Spleen (tissue), 11 donors: Measurements from ENCODE around the gene PRKCSH. TPM values are rescaled to one million over a fixed set of nuclear protein-coding genes. Genes with fewer than 3 reads are reported as not detected.

Experiments
- DNase-seq: peaks from one replicate; pipeline ENCODE4 v3.0.0-alpha.2; 2020
- H3K27ac ChIP-seq, 8 donors: fragments of 200-600 bp; sonication (generic) in 7 of 8; 1 replicate in 4 of 8; 2 replicates in 4 of 8; pipeline versions ENCODE4 v1.5.0 to v1.8.0; 2016 to 2021; ENCODE audit warnings: inconsistent platforms in 4 of 8, mild to moderate bottlenecking in 4 of 8, moderate library complexity in 1 of 8
- H3K27me3 ChIP-seq, 7 donors: fragments of 200-600 bp; sonication (generic) in 6 of 7; replicated peaks in 1 of 7; 1 replicate in 4 of 7; 2 replicates in 3 of 7; pipeline versions ENCODE4 v1.5.0 to v1.8.0; 2016 to 2021; ENCODE audit warnings: inconsistent platforms in 3 of 7, mild to moderate bottlenecking in 1 of 7
- H3K36me3 ChIP-seq, 6 donors: fragments of 200-600 bp; sonication (generic) in 5 of 6; 1 replicate in 4 of 6; 2 replicates in 2 of 6; pipeline versions ENCODE4 v1.5.0 to v1.8.0; 2016 to 2021; ENCODE audit warnings: inconsistent platforms in 2 of 6
- H3K4me1 ChIP-seq, 6 donors: fragments of 200-600 bp; sonication (generic) in 5 of 6; 1 replicate in 3 of 6; 2 replicates in 3 of 6; pipeline versions ENCODE4 v1.5.0 to v1.8.0; 2016 to 2021; ENCODE audit warnings: inconsistent platforms in 3 of 6
- H3K4me3 ChIP-seq, 8 donors: fragments of 200-600 bp; sonication (generic) in 7 of 8; 1 replicate in 4 of 8; 2 replicates in 4 of 8; pipeline versions ENCODE4 v1.5.0 to v1.8.0; 2016 to 2021; ENCODE audit warnings: inconsistent platforms in 4 of 8, mild to moderate bottlenecking in 4 of 8, moderate library complexity in 2 of 8
- H3K9me3 ChIP-seq, 8 donors: fragments of 200-600 bp; sonication (generic) in 7 of 8; 1 replicate in 4 of 8; 2 replicates in 4 of 8; pipeline versions ENCODE4 v1.5.0 to v1.8.0; 2016 to 2021; ENCODE audit warnings: inconsistent platforms in 4 of 8
- POLR2A ChIP-seq, 3 donors: fragments of 450-650 bp; IDR thresholded peaks; one replicate each; pipeline ENCODE4 v1.5.1; 2017; ENCODE audit warnings: antibody characterized with exemption in 3 of 3, mild to moderate bottlenecking in 1 of 3
- POLR2AphosphoS5 ChIP-seq, 3 donors: sonication (generic); formaldehyde crosslinking; IDR thresholded peaks; one replicate each; pipeline ENCODE4 v1.5.1; 2017; ENCODE audit warnings: antibody characterized with exemption in 3 of 3
- WGBS, 5 donors: extraction: QIAGEN DNeasy Blood & Tissue Kit in 3 of 5; methylation state at CpG; one replicate each; pipeline versions ENCODE4 v1.1.5 to v1.1.7; 2013 to 2018; 5-methylcytosine and 5-hydroxymethylcytosine counted together
- intact Hi-C: fragments of 100-400 bp; cut with DNase I; formaldehyde crosslinking; loops from one replicate; pipeline ENCODE4 v1.15.0; 2023; ENCODE audit warnings: low total_unique reads
- microRNA-seq, 3 donors: library from miRNA; unstranded; fragments of <30 nt; microRNA quantifications; one replicate each; pipeline versions ENCODE4 to v1.1.0, GENCODE V29; 2019 to 2020
- polyA plus RNA-seq, 3 donors: library from polyadenylated mRNA; stranded (reverse); fragments of 200-250 nt; gene quantifications; one replicate each; pipeline ENCODE4 v1.2.1, GENCODE V29; 2013
- small RNA-seq, 4 donors: library from RNA; depleted of rRNA; stranded (forward); fragments of <200 nt; gene quantifications; one replicate each; pipeline ENCODE3, GENCODE V24; 2016
- total RNA-seq, 7 donors: library from RNA; depleted of rRNA in 3 of 7; stranded (reverse); fragments of >200 nt in 3 of 7; fragmentation: NEBNext Ultra II Directional in 4 of 7; extraction: Animal tissue kit (Norgen Biotek cat#: 25700) in 4 of 7; gene quantifications; one replicate each; pipeline versions ENCODE4 v1.1.0 to v1.2.1, GENCODE V29; 2016 to 2021
- TF ChIP-seq, protein P1 (sequence below), 11 experiments: fragments of 200-600 bp in 7 of 11; fragments of 450-650 bp in 4 of 11; sonication (generic) in 4 of 11; IDR thresholded peaks in 8 of 11; conservative IDR thresholded peaks in 3 of 11; 1 replicate in 7 of 11; 2 replicates in 4 of 11; pipeline versions ENCODE4 v1.4.0 to v1.8.0; 2016 to 2021; ENCODE audit warnings: antibody characterized with exemption in 11 of 11, inconsistent platforms in 4 of 11, mild to moderate bottlenecking in 1 of 11
- donor health status: healthy with polysubstance abuse.
- donor health status: DM: no; HTN: no; CAD: no; lungs with moderate emphysema.
- donor health status: DM: no; HTN: no; CAD: no.
- donor health status: Bipolar disorder and iron deficiency.
- donor health status: healthy.
- donor health status: DM: no; HTN: no; CAD: no.
- donor health status: DM: yes; HTN: yes; CAD: no.

PRKCSH gene
- total and polyA plus RNA-seq, 10 donors: 80.3 to 258 (median 145) TPM

- 80 to 95% (median 93%) methylated on average over 6 of the region's 6 CpGs for WGBS, 5 donors
- intact Hi-C loops: no loop called here
- TF ChIP-seq, protein P1, sequence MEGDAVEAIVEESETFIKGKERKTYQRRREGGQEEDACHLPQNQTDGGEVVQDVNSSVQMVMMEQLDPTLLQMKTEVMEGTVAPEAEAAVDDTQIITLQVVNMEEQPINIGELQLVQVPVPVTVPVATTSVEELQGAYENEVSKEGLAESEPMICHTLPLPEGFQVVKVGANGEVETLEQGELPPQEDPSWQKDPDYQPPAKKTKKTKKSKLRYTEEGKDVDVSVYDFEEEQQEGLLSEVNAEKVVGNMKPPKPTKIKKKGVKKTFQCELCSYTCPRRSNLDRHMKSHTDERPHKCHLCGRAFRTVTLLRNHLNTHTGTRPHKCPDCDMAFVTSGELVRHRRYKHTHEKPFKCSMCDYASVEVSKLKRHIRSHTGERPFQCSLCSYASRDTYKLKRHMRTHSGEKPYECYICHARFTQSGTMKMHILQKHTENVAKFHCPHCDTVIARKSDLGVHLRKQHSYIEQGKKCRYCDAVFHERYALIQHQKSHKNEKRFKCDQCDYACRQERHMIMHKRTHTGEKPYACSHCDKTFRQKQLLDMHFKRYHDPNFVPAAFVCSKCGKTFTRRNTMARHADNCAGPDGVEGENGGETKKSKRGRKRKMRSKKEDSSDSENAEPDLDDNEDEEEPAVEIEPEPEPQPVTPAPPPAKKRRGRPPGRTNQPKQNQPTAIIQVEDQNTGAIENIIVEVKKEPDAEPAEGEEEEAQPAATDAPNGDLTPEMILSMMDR (IDR thresholded peaks at IDR 0.05 in 8 of 11, conservative IDR thresholded peaks at IDR 0.05 in 3 of 11): no peak
- TF ChIP-seq POLR2A (IDR thresholded peaks at IDR 0.05): no peak
- no peak for TF ChIP-seq POLR2AphosphoS5 (IDR thresholded peaks at IDR 0.05)
- no peaks in the 10 kb centered on the region for H3K27me3 ChIP-seq
- H3K36me3 ChIP-seq: peaks cover 0 to 54% (median 25%) of the 10 kb centered on the region in 6 donors
- H3K4me1 ChIP-seq: peaks cover 0 to 2% (median under 1%) of the 10 kb centered on the region in 6 donors
- H3K9me3 ChIP-seq: no peaks in the 10 kb centered on the region
- no peak overlapping the region for H3K27ac ChIP-seq
- DNase-seq: no peak
- H3K4me3 ChIP-seq: no peak overlapping the region
These were observed 63.8 kb downstream of the PRKCSH start for GRCh38 chr19:11499220-11499726.

- Histone ChIP-seq H3K4me1 (peaks cover 0 to 9% (median 8%) of the 10 kb centered on the region in 6 donors), H3K9me3 (no peaks in the 10 kb centered on the region), H3K4me3 (no peak overlapping the region), H3K27ac (no peak overlapping the region), H3K27me3 (no peaks in the 10 kb centered on the region), H3K36me3 (peaks cover 0 to 47% (median 18%) of the 10 kb centered on the region in 6 donors)
- no peak for DNase-seq
- WGBS, 5 donors: 76 to 92% (median 88%) methylated on average over 7 of the region's 7 CpGs
- no peak for TF ChIP-seq POLR2AphosphoS5 (IDR thresholded peaks at IDR 0.05)
- no peak for TF ChIP-seq POLR2A (IDR thresholded peaks at IDR 0.05)
- TF ChIP-seq, protein P1 (IDR thresholded peaks at IDR 0.05 in 8 of 11, conservative IDR thresholded peaks at IDR 0.05 in 3 of 11): no peak
- intact Hi-C loops: no loop called here
These were observed 64.5 kb downstream of the PRKCSH start for GRCh38 chr19:11499890-11500420.

Small RNA genes within 50 kb of the gene (microRNA-seq; reads per million reads assigned to microRNA genes)
- 0 reads per million in 3 donors for gene MIR7974

Small RNA genes within 50 kb of the gene (small RNA-seq; reads per million reads assigned to genes)
- gene MIR7974: 0 to 0.98 (median 0.50) reads per million in 4 donors
- 0 reads per million in 4 donors for gene RF00019

Other genes starting within 250 kb of the PRKCSH start
- gene KANK2, start 238.1 kb upstream of the PRKCSH start, total RNA-seq: 100 to 1,000 TPM in 4 of 7 donors, 10 to 100 TPM in 3; 47.7 to 144 (median 117) TPM
- gene KANK2, start 238.1 kb upstream of the PRKCSH start, polyA plus RNA-seq: 10 to 100 TPM; 16.3 to 34.9 (median 20.1) TPM
- gene ANGPTL8, start 196.0 kb upstream of the PRKCSH start, total RNA-seq: not detected
- under 1 TPM in 1 of 3 donors, not detected in 2; 0.30 TPM for gene ANGPTL8, start 196.0 kb upstream of the PRKCSH start, polyA plus RNA-seq
- 100 to 1,000 TPM in 1 of 7 donors, 10 to 100 TPM in 6; 26.2 to 105 (median 57.3) TPM for gene DOCK6, start 173.1 kb upstream of the PRKCSH start, total RNA-seq
- gene DOCK6, start 173.1 kb upstream of the PRKCSH start, polyA plus RNA-seq: 10 to 100 TPM; 12.5 to 45.8 (median 40.2) TPM
- not detected for gene TSPAN16, start 139.5 kb upstream of the PRKCSH start, total RNA-seq
- not detected for gene TSPAN16, start 139.5 kb upstream of the PRKCSH start, polyA plus RNA-seq
- 10 to 100 TPM; 26.7 to 51.3 (median 43.5) TPM for gene RAB3D, start 96.0 kb upstream of the PRKCSH start, total RNA-seq
- gene RAB3D, start 96.0 kb upstream of the PRKCSH start, polyA plus RNA-seq: 1 to 10 TPM; 2.5 to 6.4 (median 3.3) TPM
- gene TMEM205, start 89.4 kb upstream of the PRKCSH start, total RNA-seq: 100 to 1,000 TPM in 3 of 7 donors, 10 to 100 TPM in 4; 44.1 to 143 (median 54.2) TPM
- gene TMEM205, start 89.4 kb upstream of the PRKCSH start, polyA plus RNA-seq: 10 to 100 TPM; 65.8 to 82.0 (median 73.4) TPM
- 10 to 100 TPM; 40.1 to 57.5 (median 51.3) TPM for gene CCDC159, start 89.1 kb upstream of the PRKCSH start, total RNA-seq
- gene CCDC159, start 89.1 kb upstream of the PRKCSH start, polyA plus RNA-seq: 10 to 100 TPM; 34.7 to 83.7 (median 73.9) TPM
- 10 to 100 TPM; 19.0 to 41.0 (median 26.6) TPM for gene PLPPR2, start 80.2 kb upstream of the PRKCSH start, total RNA-seq
- 10 to 100 TPM in 1 of 3 donors, 1 to 10 TPM in 2; 4.2 to 10.8 (median 8.5) TPM for gene PLPPR2, start 80.2 kb upstream of the PRKCSH start, polyA plus RNA-seq
- 1 to 10 TPM; 2.7 to 6.0 (median 4.0) TPM for gene SWSAP1, start 61.0 kb upstream of the PRKCSH start, total RNA-seq
- gene SWSAP1, start 61.0 kb upstream of the PRKCSH start, polyA plus RNA-seq: 1 to 10 TPM; 7.0 to 9.3 (median 8.3) TPM
- gene EPOR, start 51.3 kb upstream of the PRKCSH start, total RNA-seq: 10 to 100 TPM; 15.0 to 24.0 (median 19.9) TPM
- 1 to 10 TPM; 4.5 to 8.2 (median 5.6) TPM for gene EPOR, start 51.3 kb upstream of the PRKCSH start, polyA plus RNA-seq
- gene RGL3, start 16.3 kb upstream of the PRKCSH start, total RNA-seq: 10 to 100 TPM; 17.9 to 57.7 (median 37.8) TPM
- 10 to 100 TPM in 2 of 3 donors, 1 to 10 TPM in 1; 5.1 to 16.4 (median 11.2) TPM for gene RGL3, start 16.3 kb upstream of the PRKCSH start, polyA plus RNA-seq
- 1 to 10 TPM in 3 of 7 donors, under 1 TPM in 4; 0.23 to 2.3 (median 0.85) TPM for gene ODAD3, start 514 bp upstream of the PRKCSH start, total RNA-seq
- 1 to 10 TPM in 2 of 3 donors, under 1 TPM in 1; 0.59 to 2.1 (median 1.7) TPM for gene ODAD3, start 514 bp upstream of the PRKCSH start, polyA plus RNA-seq
- not detected for gene ELAVL3, start 45.4 kb downstream of the PRKCSH start, total RNA-seq
- gene ELAVL3, start 45.4 kb downstream of the PRKCSH start, polyA plus RNA-seq: under 1 TPM in 1 of 3 donors, not detected in 2; 0.02 TPM
- 10 to 100 TPM in 2 of 7 donors, 1 to 10 TPM in 5; 6.9 to 11.8 (median 9.0) TPM for gene ZNF653, start 70.2 kb downstream of the PRKCSH start, total RNA-seq
- gene ZNF653, start 70.2 kb downstream of the PRKCSH start, polyA plus RNA-seq: 10 to 100 TPM in 1 of 3 donors, 1 to 10 TPM in 2; 3.5 to 11.6 (median 8.8) TPM
- 10 to 100 TPM; 30.2 to 37.6 (median 35.4) TPM for gene ECSIT, start 93.5 kb downstream of the PRKCSH start, total RNA-seq
- 10 to 100 TPM; 41.6 to 55.1 (median 52.1) TPM for gene ECSIT, start 93.5 kb downstream of the PRKCSH start, polyA plus RNA-seq
- 1 to 10 TPM; 1.5 to 9.7 (median 7.7) TPM for gene CNN1, start 103.2 kb downstream of the PRKCSH start, total RNA-seq
- 10 to 100 TPM in 2 of 3 donors, 1 to 10 TPM in 1; 5.3 to 13.0 (median 12.6) TPM for gene CNN1, start 103.2 kb downstream of the PRKCSH start, polyA plus RNA-seq
- gene ELOF1, start 123.6 kb downstream of the PRKCSH start, total RNA-seq: 10 to 100 TPM; 21.8 to 44.6 (median 36.3) TPM
- gene ELOF1, start 123.6 kb downstream of the PRKCSH start, polyA plus RNA-seq: 10 to 100 TPM; 63.1 to 77.1 (median 67.8) TPM
- gene ACP5, start 142.0 kb downstream of the PRKCSH start, total RNA-seq: 10 to 100 TPM; 41.7 to 74.4 (median 64.5) TPM
- 100 to 1,000 TPM in 2 of 3 donors, 10 to 100 TPM in 1; 91.6 to 332 (median 200) TPM for gene ACP5, start 142.0 kb downstream of the PRKCSH start, polyA plus RNA-seq
- 10 to 100 TPM; 11.6 to 14.5 (median 12.9) TPM for gene ZNF627, start 161.8 kb downstream of the PRKCSH start, total RNA-seq
- gene ZNF627, start 161.8 kb downstream of the PRKCSH start, polyA plus RNA-seq: 1 to 10 TPM; 4.5 to 8.6 (median 8.1) TPM